Astrocyte of the cerebellum (primary cell): Measurements from ENCODE around the gene SRMS.
A peak's percentile ranks its signal among the peaks of the same experiment; 100 is the strongest.

Experiments
- DNase-seq: peaks from one replicate; pipeline ENCODE4 v3.0.0-alpha.2; 2011; ENCODE audit warnings: low read depth
- H3K4me3 ChIP-seq: 2 replicates; pipeline ENCODE4 v1.5.1; 2011; ENCODE audit warnings: mild to moderate bottlenecking, low read depth, low read length, moderate library complexity
- CTCF ChIP-seq: IDR thresholded peaks from 2 replicates; pipeline ENCODE4 v1.5.1; 2012; ENCODE audit warnings: low read length, low read depth, moderate library complexity, mild to moderate bottlenecking; ENCODE audit errors: missing control alignments
- in situ Hi-C: cut with HindIII; loops from 2 replicates; pipeline ENCODE4 v1.10.0; 2017; ENCODE audit warnings: low sequenced_read_pairs

Gene SRMS

GRCh38 chr20:63580796-63581461 lies 33.4 kb upstream of the SRMS start:
- H3K4me3 ChIP-seq, result no peak overlapping the region
- peak; percentile 62 for TF ChIP-seq CTCF
- no peak for DNase-seq
- in situ Hi-C loops, result no loop called here

- no peak for DNase-seq
- in situ Hi-C loops, result no loop called here
- no peak overlapping the region for H3K4me3 ChIP-seq
- TF ChIP-seq CTCF, result no peak
Measured at GRCh38 chr20:63579017-63579694, 31.6 kb upstream of the SRMS start.

GRCh38 chr20:63578224-63579016 lies 30.9 kb upstream of the SRMS start:
- in situ Hi-C loops, result no loop called here
- H3K4me3 ChIP-seq, result no peak overlapping the region
- no peak for DNase-seq
- TF ChIP-seq CTCF, result no peak

- TF ChIP-seq CTCF, result no peak
- in situ Hi-C loops, result no loop called here
- DNase-seq, result no peak
- no peak overlapping the region for H3K4me3 ChIP-seq
Measured at GRCh38 chr20:63577317-63577894, 29.9 kb upstream of the SRMS start.

- DNase-seq, result no peak
- in situ Hi-C loops, result no loop called here
- TF ChIP-seq CTCF, result no peak
- H3K4me3 ChIP-seq, result no peak overlapping the region
Measured at GRCh38 chr20:63576311-63576710, 28.8 kb upstream of the SRMS start.
